Thymus (tissue), 11 donors: Measurements from ENCODE around the gene MICAL1. TPM values are rescaled to one million over a fixed set of nuclear protein-coding genes. Genes with fewer than 3 reads are reported as not detected.

Experiments used
- DNase-seq, 9 donors: peaks; one replicate each; pipeline ENCODE4 v3.0.0-alpha.2; 2013; ENCODE audit warnings: low spot score in 9 of 9, low read depth in 6 of 9, missing footprints in 1 of 9
- H3K27ac ChIP-seq, 2 donors: one replicate each; pipeline ENCODE4 v1.5.1; 2013; ENCODE audit warnings: control low read depth in 1 of 2, low read depth in 1 of 2, low read length in 1 of 2, mild to moderate bottlenecking in 1 of 2, moderate library complexity in 1 of 2
- H3K27me3 ChIP-seq, 2 donors: one replicate each; pipeline ENCODE4 v1.5.1; 2013; ENCODE audit warnings: low read length in 1 of 2; ENCODE audit not compliant: control insufficient read depth in 2 of 2, insufficient read depth in 1 of 2
- H3K36me3 ChIP-seq, 2 donors: one replicate each; pipeline ENCODE4 v1.5.1; 2013; ENCODE audit warnings: low read length in 1 of 2, mild to moderate bottlenecking in 1 of 2, moderate library complexity in 1 of 2; ENCODE audit not compliant: control insufficient read depth in 2 of 2, insufficient read depth in 2 of 2
- H3K4me1 ChIP-seq, 2 donors: one replicate each; pipeline ENCODE4 v1.5.1; 2013; ENCODE audit warnings: low read length in 2 of 2; ENCODE audit not compliant: control insufficient read depth in 2 of 2, insufficient read depth in 2 of 2
- H3K4me3 ChIP-seq, 2 donors: one replicate each; pipeline ENCODE4 v1.5.1; 2013; ENCODE audit warnings: low read length in 2 of 2, control low read depth in 1 of 2, mild to moderate bottlenecking in 1 of 2
- H3K9me3 ChIP-seq, 2 donors: one replicate each; pipeline ENCODE4 v1.5.1; 2013; ENCODE audit warnings: low read length in 1 of 2, mild to moderate bottlenecking in 1 of 2; ENCODE audit not compliant: control insufficient read depth in 2 of 2, insufficient read depth in 1 of 2
- WGBS: extraction: QIAGEN DNeasy Blood & Tissue Kit; methylation state at CpG from one replicate; pipeline ENCODE4 v1.1.7; 2013; 5-methylcytosine and 5-hydroxymethylcytosine counted together
- polyA plus RNA-seq: library from polyadenylated mRNA; stranded (reverse); fragments of 200-250 nt; gene quantifications from one replicate; pipeline ENCODE4 v1.2.3, GENCODE V29; 2013
- total RNA-seq: library from RNA; stranded (reverse); fragments of 120-200 nt; gene quantifications from one replicate; pipeline ENCODE4 v1.2.4, GENCODE V29; 2013
- donor health status: healthy.

MICAL1 gene
- total and polyA plus RNA-seq, 2 donors: 27.6 to 118 TPM

DNA sequence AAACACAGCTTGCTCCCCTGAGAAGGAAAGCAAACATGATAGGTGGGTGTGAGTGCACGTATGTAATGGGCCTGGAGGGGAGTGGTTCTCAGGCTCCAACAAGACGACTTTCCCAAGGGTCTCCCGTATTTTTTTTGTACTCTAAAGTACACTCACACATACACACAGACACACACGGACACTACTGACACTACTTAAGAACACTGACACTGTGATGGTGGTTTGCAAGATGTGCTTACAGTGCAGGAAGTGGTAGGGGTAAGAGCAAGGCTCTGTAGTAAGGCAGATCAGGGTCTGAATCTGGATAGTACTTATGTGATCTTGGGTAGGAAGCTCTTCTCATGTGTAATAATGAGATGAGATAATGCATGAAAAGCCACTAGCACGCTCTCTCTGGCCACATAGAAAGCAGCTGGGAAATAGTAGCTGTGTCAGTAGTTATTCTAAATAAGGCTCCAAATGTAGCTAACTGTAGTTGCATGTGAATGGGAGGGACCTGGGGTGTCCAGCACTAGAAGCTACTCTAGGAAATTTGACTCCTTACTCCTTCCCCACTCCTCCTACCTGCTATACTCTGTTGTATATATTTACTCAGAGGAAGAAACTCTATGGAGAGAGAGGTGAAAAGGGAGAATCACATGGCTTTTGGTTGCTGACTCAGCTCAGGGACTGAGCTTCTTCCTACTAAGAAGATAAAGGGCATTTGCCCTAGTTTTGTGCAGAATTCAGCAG is 35.8 kb upstream of the MICAL1 start:
- H3K36me3 ChIP-seq: no peaks in the 10 kb centered on the region
- no peak overlapping the region for H3K4me3 ChIP-seq
- H3K27ac ChIP-seq: peak overlapping the region in 1 of 2 donors; percentile 53
- WGBS: 42% methylated on average over 5 of the region's 5 CpGs
- H3K9me3 ChIP-seq: no peaks in the 10 kb centered on the region
- no peaks in the 10 kb centered on the region for H3K27me3 ChIP-seq
- DNase-seq: peak in 5 of 9 donors; percentile 28 to 81 (median 56)
- peaks cover 8 to 16% of the 10 kb centered on the region in 2 donors for H3K4me1 ChIP-seq

DNA sequence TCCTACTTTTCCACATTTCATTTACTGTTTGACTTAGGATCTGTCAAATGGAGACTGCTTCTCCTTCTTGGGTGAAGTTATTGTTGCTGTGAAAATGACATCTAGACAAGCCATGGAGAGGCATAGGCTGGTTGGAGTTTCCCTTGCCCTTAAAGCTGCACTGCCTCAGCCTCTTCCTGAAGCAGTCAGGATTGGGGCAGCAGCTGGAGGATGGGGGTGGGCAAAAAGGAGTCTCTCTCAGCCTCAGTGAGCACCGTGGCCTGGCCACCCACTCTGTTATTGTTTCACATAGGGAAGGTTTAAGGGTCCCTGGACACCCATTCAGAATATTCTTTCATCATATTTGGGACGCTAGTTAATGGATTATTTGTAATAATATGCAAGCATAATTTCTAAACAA is 35.1 kb upstream of the MICAL1 start:
- peak in 1 of 9 donors; percentile 24 for DNase-seq
- H3K27me3 ChIP-seq: no peaks in the 10 kb centered on the region
- H3K4me1 ChIP-seq: peaks cover 8 to 16% of the 10 kb centered on the region in 2 donors
- H3K36me3 ChIP-seq: no peaks in the 10 kb centered on the region
- WGBS: 77% methylated on average over 2 of the region's 2 CpGs
- no peaks in the 10 kb centered on the region for H3K9me3 ChIP-seq
- no peak overlapping the region for H3K4me3 ChIP-seq
- no peak overlapping the region for H3K27ac ChIP-seq

- Histone ChIP-seq H3K36me3 (no peaks in the 10 kb centered on the region), H3K27me3 (no peaks in the 10 kb centered on the region), H3K9me3 (no peaks in the 10 kb centered on the region), H3K4me1 (peaks cover 8 to 16% of the 10 kb centered on the region in 2 donors), H3K4me3 (no peak overlapping the region), H3K27ac (no peak overlapping the region)
- no peak for DNase-seq
These were observed 32.4 kb upstream of the MICAL1 start for GRCh38 chr6:109488001-109488400.

DNA sequence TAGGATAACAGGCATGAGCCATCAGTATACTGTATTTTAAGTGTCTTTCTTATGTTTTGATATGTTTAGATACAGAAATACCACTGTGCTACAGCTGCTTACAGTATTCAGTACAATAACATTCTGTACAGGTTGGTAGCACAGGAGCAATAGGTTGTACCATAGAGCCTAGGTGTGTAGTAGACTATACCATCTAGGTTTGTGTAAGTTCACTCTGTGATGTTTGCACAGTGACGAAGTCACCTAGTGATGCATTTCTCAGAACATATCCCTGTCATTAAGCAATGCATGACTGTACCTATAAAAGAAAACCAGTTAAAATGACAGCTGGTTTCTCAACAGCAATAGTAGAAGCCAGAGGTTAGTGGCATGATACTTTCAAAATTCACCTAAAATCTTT is 30.5 kb upstream of the MICAL1 start:
- WGBS: 99% methylated on average over 1 of the region's 1 CpG
- Histone ChIP-seq H3K4me1 (peaks cover 12 to 20% of the 10 kb centered on the region in 2 donors), H3K27ac (no peak overlapping the region), H3K9me3 (no peaks in the 10 kb centered on the region), H3K36me3 (peaks cover 0 to 8% of the 10 kb centered on the region in 2 donors), H3K4me3 (no peak overlapping the region), H3K27me3 (no peaks in the 10 kb centered on the region)
- DNase-seq: no peak

DNA sequence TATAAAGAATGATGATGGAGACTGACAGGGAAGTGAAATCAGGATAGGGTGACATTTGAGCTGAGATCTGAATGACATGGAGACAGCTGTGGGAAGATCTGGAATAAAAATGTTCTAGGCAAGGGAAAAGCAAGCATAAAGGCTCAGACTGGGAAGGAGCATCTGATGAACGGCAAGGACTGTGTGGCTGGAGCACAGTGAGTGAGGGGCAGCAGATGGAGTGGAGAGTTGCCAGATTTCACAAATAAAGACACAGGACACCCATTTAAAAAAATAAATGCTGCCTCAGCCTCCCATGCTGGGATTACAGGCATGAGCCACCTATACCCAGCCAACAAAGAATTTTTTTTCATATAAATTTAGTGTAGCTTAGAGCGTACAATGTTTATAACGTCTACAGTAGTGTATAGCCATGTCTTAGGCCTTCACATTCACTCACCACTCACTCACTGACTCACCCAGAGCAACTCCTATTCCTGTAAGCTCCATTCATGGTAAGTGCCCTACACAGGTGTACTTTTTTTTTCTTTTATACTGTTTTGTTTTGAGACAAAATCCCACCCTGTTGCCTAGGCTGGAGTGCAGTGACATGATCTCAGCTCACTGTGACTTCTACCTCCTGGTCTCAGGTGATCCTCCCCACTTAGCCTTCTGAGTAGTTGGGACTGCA is 29.8 kb upstream of the MICAL1 start:
- Histone ChIP-seq H3K4me3 (no peak overlapping the region), H3K9me3 (no peaks in the 10 kb centered on the region), H3K27me3 (no peaks in the 10 kb centered on the region), H3K36me3 (peaks cover 0 to 13% of the 10 kb centered on the region in 2 donors), H3K27ac (no peak overlapping the region), H3K4me1 (peaks cover 16 to 20% of the 10 kb centered on the region in 2 donors)
- WGBS: 98% methylated on average over 3 of the region's 3 CpGs
- DNase-seq: no peak

DNA sequence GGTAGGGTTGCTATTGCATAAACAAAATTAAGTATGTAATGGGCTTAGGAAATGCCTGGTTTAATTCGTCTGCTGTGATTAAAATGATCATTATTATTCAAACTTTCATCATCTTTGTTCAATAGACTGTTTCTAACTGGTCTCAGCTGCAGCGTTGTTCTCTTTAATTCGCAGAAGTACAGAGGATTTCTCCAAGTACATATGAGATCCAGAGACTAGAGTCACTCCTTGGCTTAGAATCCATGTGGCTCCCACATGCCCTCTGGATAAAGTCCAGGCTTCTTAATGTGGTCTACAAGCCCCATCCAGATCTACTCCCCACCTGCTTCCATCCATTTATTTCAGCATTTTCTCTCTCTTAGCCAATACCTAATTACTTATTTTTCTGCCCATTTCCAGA is 28.6 kb upstream of the MICAL1 start:
- H3K4me1 ChIP-seq: peaks cover 23 to 30% of the 10 kb centered on the region in 2 donors

GRCh38 chr6:109483735-109484057 is 28.1 kb upstream of the MICAL1 start:
- peaks cover 0 to 19% of the 10 kb centered on the region in 2 donors for H3K36me3 ChIP-seq
- peak overlapping the region; percentile 42 to 89 for H3K4me3 ChIP-seq
- no peak overlapping the region for H3K27ac ChIP-seq
- H3K9me3 ChIP-seq: no peaks in the 10 kb centered on the region
- peaks cover 23 to 31% of the 10 kb centered on the region in 2 donors for H3K4me1 ChIP-seq
- no peaks in the 10 kb centered on the region for H3K27me3 ChIP-seq
- WGBS: 12% methylated on average over 6 of the region's 6 CpGs
- DNase-seq: no peak

More for the DNA sequence above, 28.6 kb upstream of the MICAL1 start:
- no peak for DNase-seq
- peak overlapping the region in 1 of 2 donors; percentile 89 for H3K4me3 ChIP-seq
- H3K9me3 ChIP-seq: no peaks in the 10 kb centered on the region
- no peaks in the 10 kb centered on the region for H3K27me3 ChIP-seq
- WGBS: 92% methylated on average over 3 of the region's 3 CpGs
- no peak overlapping the region for H3K27ac ChIP-seq
- H3K36me3 ChIP-seq: peaks cover 0 to 19% of the 10 kb centered on the region in 2 donors

- H3K9me3 ChIP-seq: no peaks in the 10 kb centered on the region
- peaks cover 23 to 35% of the 10 kb centered on the region in 2 donors for H3K4me1 ChIP-seq
- H3K4me3 ChIP-seq: peak within 1 kb of the TSS; percentile 64 to 89
- H3K36me3 ChIP-seq: peaks cover 0 to 22% of the 10 kb centered on the region in 2 donors
- no peaks in the 10 kb centered on the region for H3K27me3 ChIP-seq
- peak in 8 of 9 donors; percentile 68 to 93 (median 82) for DNase-seq
- WGBS: under 1% methylated on average over 91 of the region's 97 CpGs
- peak within 1 kb of the TSS; percentile 28 to 73 for H3K27ac ChIP-seq
These were observed 27.5 kb upstream of the MICAL1 start, which contains the start of gene ZBTB24 for GRCh38 chr6:109482905-109483734. Gene ZBTB24, minus strand, starts transcription at chr6:109483219. Its CDS starts 1,193 bp downstream, at chr6:109482026.
